ENCODE measurements around the gene GFRA1. TPM values are rescaled to one million over a fixed set of nuclear protein-coding genes. Genes with fewer than 3 reads are reported as not detected.

GFRA1 gene
- total and polyA plus RNA-seq, 2 donors (not counting 3 experiments of a cell fraction or from before 2014, with no cell fraction given): 0.22 to 0.88 TPM

- no peak overlapping the region for H3K4me2 ChIP-seq (ENCODE audit: insufficient read depth, low read length)
- H3K36me3 ChIP-seq (ENCODE audit: control insufficient read depth in 2 of 2, extremely low read depth in 1 of 2, insufficient read depth in 2 of 2, low read length in 2 of 2): no peaks in the 10 kb centered on the region
- no peaks in the 10 kb centered on the region for H3K4me1 ChIP-seq (ENCODE audit: control insufficient read depth, extremely low read depth, insufficient read depth, low read length)
- no peaks in the 10 kb centered on the region for H3K27me3 ChIP-seq (ENCODE audit: control insufficient read depth in 2 of 2, insufficient read depth in 2 of 2, low read length in 2 of 2)
- H4K20me1 ChIP-seq (replicated peaks; ENCODE audit: control insufficient read depth, extremely low read depth, insufficient read depth, low read length): no peaks in the 10 kb centered on the region
- no TSS peak for BruUV-seq (replicated peaks)
- dilution Hi-C loops (cut with MboI; ENCODE audit: extremely low pct_ligation_motif_present, low sequenced_read_pairs) (no loop called here), intact Hi-C loops (cut with micrococcal nuclease) (no loop called here)
- H3K27ac ChIP-seq (ENCODE audit: insufficient read depth, low read depth, low read length): no peak overlapping the region
- no peak overlapping the region for H3K9ac ChIP-seq (replicated peaks; ENCODE audit: extremely low read depth, insufficient read depth, low read length)
- ChIA-PET CTCF (no interaction called here), POLR2A (no interaction called here)
- DNase-seq (ENCODE audit: low read depth, low spot score) (no peak), FAIRE-seq (no peak)
- no peak for TF ChIP-seq MAX (IDR thresholded peaks at IDR 0.05; ENCODE audit: insufficient read depth, insufficient read length)
- TF ChIP-seq CTCF (IDR thresholded peaks at IDR 0.05; ENCODE audit: extremely low read depth in 1 of 2, insufficient read depth in 1 of 2, low read depth in 1 of 2, low read length in 2 of 2): no peak
- no peak for TF ChIP-seq POLR2A (IDR thresholded peaks at IDR 0.05; ENCODE audit: low read depth, low read length)
- no peak for TF ChIP-seq GATA2 (IDR thresholded peaks at IDR 0.05; ENCODE audit: insufficient read depth, insufficient read length, low read depth, low read length)
- TF ChIP-seq JUN (IDR thresholded peaks at IDR 0.05; ENCODE audit: borderline replicate concordance, insufficient read depth, insufficient read length, low read depth): no peak
- no peak for TF ChIP-seq MYC (IDR thresholded peaks at IDR 0.05; ENCODE audit: low read depth, low read length)
- no peak for TF ChIP-seq POLR2AphosphoS5 (IDR thresholded peaks at IDR 0.05; ENCODE audit: insufficient read depth, low read depth, low read length)
- TF ChIP-seq FOS (IDR thresholded peaks at IDR 0.05; ENCODE audit: borderline replicate concordance, insufficient read depth, low read length): no peak
- TF ChIP-seq EZH2 (IDR thresholded peaks at IDR 0.05; ENCODE audit: borderline replicate concordance, low read depth, low read length, severe bottlenecking): no peak
- H3K79me2 ChIP-seq (ENCODE audit: control insufficient read depth, insufficient read depth, low read length): no peaks in the 10 kb centered on the region
- H3K4me3 ChIP-seq (replicated peaks in 1 of 3; ENCODE audit: insufficient read depth in 1 of 3, low read depth in 1 of 3, low read length in 3 of 3): no peak overlapping the region
- no peaks in the 10 kb centered on the region for H3K9me3 ChIP-seq (replicated peaks; ENCODE audit: control insufficient read depth, insufficient read depth, low read length)
- no peaks in the 10 kb centered on the region for H3K9me1 ChIP-seq (replicated peaks; ENCODE audit: control insufficient read depth, extremely low read depth, insufficient read depth, low read length)
- no peak overlapping the region for H2AFZ ChIP-seq (ENCODE audit: low read depth, low read length)
These were observed 229.7 kb downstream of the GFRA1 start for GRCh38 chr10:116043304-116043703.
